K562 (cell line): ENCODE results near the gene NUP188. TPM values are rescaled to one million over a fixed set of nuclear protein-coding genes. Genes with fewer than 3 reads are reported as not detected.

Experiments
- ATAC-seq: fragments of 200-7000 bp; cut with Tn5 transposase; 3 replicates; pipeline ENCODE4 v1.9.1; 2020; ENCODE audit warnings: moderate library complexity
- BruUV-seq: library from RNA; stranded (reverse); fragments of 400-500 nt; replicated peaks from 2 replicates; lab custom pipeline; 2021; lab: Mats Ljungman, UMichigan
- CTCF ChIA-PET: fragments of 300-600 bp; formaldehyde crosslinking; extraction: SDS; loops from one replicate; lab custom pipeline; 2021; ENCODE audit warnings: low intra/inter-chr PET ratio; lab: Yijun Ruan, JAX
- POLR2A ChIA-PET: fragments of 300-600, 350-650 bp; sonication (Branson Sonifier 250); formaldehyde crosslinking; extraction: SDS; loops from one replicate; lab custom pipeline; 2021; ENCODE audit warnings: antibody characterized with exemption, inconsistent platforms; lab: Yijun Ruan, JAX
- DNase-seq, 4 experiments: peaks; one replicate each; pipeline versions ENCODE4 v3.0.0 to v3.0.0-alpha.2; 2011 to 2018; ENCODE audit warnings: low spot score in 3 of 4, mixed read lengths in 3 of 4; ENCODE audit errors: extremely low read depth in 1 of 4
- FAIRE-seq: peaks from 2 replicates; lab custom pipeline; 2011; peaks lifted over from hg19 to GRCh38; lab: Jason Lieb, UNC
- H2AFZ ChIP-seq: 2 replicates; pipeline ENCODE4 v1.6.0; 2011; ENCODE audit warnings: low read depth, low read length, control low read depth, inconsistent platforms
- H3K27ac ChIP-seq: fragments of 200-600 bp; 3 replicates; pipeline ENCODE4 v1.8.0; 2011; ENCODE audit warnings: low read depth, mild to moderate bottlenecking, control low read depth, inconsistent platforms, low read length, moderate library complexity, mixed read lengths; ENCODE audit errors: extremely low read depth
- H3K27me3 ChIP-seq, 2 experiments: fragments of 300-600 bp in 1 of 2; 2 replicates in 1 of 2; 3 replicates in 1 of 2; pipeline versions ENCODE4 v1.6.0 to v1.8.0; 2011; ENCODE audit warnings: inconsistent platforms in 2 of 2, low read length in 2 of 2, mild to moderate bottlenecking in 1 of 2, mixed read lengths in 1 of 2, moderate library complexity in 1 of 2; ENCODE audit not compliant: control insufficient read depth in 2 of 2, insufficient read depth in 2 of 2
- H3K36me3 ChIP-seq: fragments of 300-600 bp; 3 replicates; pipeline ENCODE4 v1.8.0; 2011; ENCODE audit warnings: mild to moderate bottlenecking, low read length, inconsistent platforms; ENCODE audit not compliant: control insufficient read depth, insufficient read depth
- H3K4me1 ChIP-seq, 2 experiments: fragments of 200-600 bp in 1 of 2; replicated peaks in 1 of 2; 2 replicates in 1 of 2; 3 replicates in 1 of 2; pipeline versions ENCODE4 v1.5.1 to v1.8.0; 2011; ENCODE audit warnings: inconsistent platforms in 2 of 2, low read length in 2 of 2, mild to moderate bottlenecking in 1 of 2, mixed read lengths in 1 of 2, moderate library complexity in 1 of 2; ENCODE audit not compliant: control insufficient read depth in 2 of 2, insufficient read depth in 2 of 2
- H3K4me2 ChIP-seq: 2 replicates; pipeline ENCODE4 v1.6.1; 2011; ENCODE audit warnings: low read length, control low read depth, inconsistent platforms, mixed read lengths; ENCODE audit not compliant: insufficient read depth
- H3K4me3 ChIP-seq: fragments of 200-600 bp; sonication (generic), shearing (Covaris generic); 2 replicates; pipeline ENCODE4 v1.5.1; 2016; ENCODE audit warnings: control low read depth, inconsistent platforms
- H3K79me2 ChIP-seq: fragments of 200-600 bp; 3 replicates; pipeline ENCODE4 v1.8.0; 2011; ENCODE audit warnings: low read length, inconsistent platforms; ENCODE audit not compliant: control insufficient read depth, insufficient read depth
- H3K9ac ChIP-seq, 2 experiments: 2 replicates each; pipeline versions ENCODE4 v1.6.0 to v1.6.1; 2011; ENCODE audit warnings: low read depth in 2 of 2, low read length in 2 of 2, control low read depth in 1 of 2, inconsistent platforms in 1 of 2, mild to moderate bottlenecking in 1 of 2, mixed read lengths in 1 of 2; ENCODE audit not compliant: insufficient read depth in 1 of 2
- H3K9me1 ChIP-seq: one replicate; pipeline ENCODE4 v1.6.0; 2011; ENCODE audit warnings: inconsistent platforms, mild to moderate bottlenecking, low read length, moderate library complexity; ENCODE audit not compliant: control insufficient read depth, insufficient read depth
- H3K9me3 ChIP-seq: replicated peaks from 2 replicates; pipeline ENCODE4 v1.5.1; 2011; ENCODE audit warnings: low read depth, low read length, inconsistent platforms; ENCODE audit not compliant: control insufficient read depth, insufficient read depth
- H4K20me1 ChIP-seq: replicated peaks from 2 replicates; pipeline ENCODE4 v1.6.1; 2011; ENCODE audit warnings: low read length, inconsistent platforms, mixed read lengths; ENCODE audit not compliant: control insufficient read depth, insufficient read depth
- ATF3 ChIP-seq, 2 experiments: fragments of 450-650 bp in 1 of 2; sonication (generic) in 1 of 2; formaldehyde crosslinking in 1 of 2; IDR thresholded peaks in 1 of 2; conservative IDR thresholded peaks in 1 of 2; 2 replicates each; pipeline versions ENCODE4 v1.6.1 to v1.8.1; 2016 to 2023; ENCODE audit warnings: mild to moderate bottlenecking in 2 of 2, moderate library complexity in 2 of 2, inconsistent platforms in 1 of 2, missing genetic modification reagents in 1 of 2
- CEBPB ChIP-seq: fragments of 450-650 bp; IDR thresholded peaks from 2 replicates; pipeline ENCODE4 v1.6.1; 2016; ENCODE audit warnings: missing genetic modification characterization, missing compliant biosample characterization
- HDGF ChIP-seq: fragments of 450-650 bp; IDR thresholded peaks from 2 replicates; pipeline ENCODE4 v1.6.1; 2016
- NKRF ChIP-seq: fragments of 450-650 bp; IDR thresholded peaks from 2 replicates; pipeline ENCODE4 v1.6.1; 2016; ENCODE audit warnings: borderline replicate concordance
- PKNOX1 ChIP-seq: fragments of 450-650 bp; IDR thresholded peaks from 2 replicates; pipeline ENCODE4 v1.6.1; 2016
- POLR2B ChIP-seq: fragments of 450-650 bp; IDR thresholded peaks from 2 replicates; pipeline ENCODE4 v1.6.1; 2018; ENCODE audit warnings: low read depth; ENCODE audit not compliant: partially characterized antibody
- RBFOX2 ChIP-seq: fragments of 200-400 bp; formaldehyde crosslinking; IDR thresholded peaks from 2 replicates; pipeline ENCODE4 v1.6.1; 2017; ENCODE audit warnings: low read depth, mild to moderate bottlenecking, low read length, moderate library complexity
- SMARCB1 ChIP-seq: IDR thresholded peaks from 2 replicates; pipeline ENCODE4 v1.6.1; 2011; ENCODE audit warnings: improper control_type of control experiment, low read depth; ENCODE audit not compliant: insufficient read length
- TAF15 ChIP-seq: fragments of 200-400 bp; formaldehyde crosslinking; IDR thresholded peaks from 2 replicates; pipeline ENCODE4 v1.6.1; 2017; ENCODE audit warnings: mild to moderate bottlenecking, low read depth, low read length, moderate library complexity
- WGBS: fragments of 100-300 bp; shearing (Covaris generic); methylation state at CpG from one replicate; pipeline ENCODE4 v1.1.6; 2016; ENCODE audit warnings: low coverage, mixed read lengths; ENCODE audit not compliant: insufficient coverage; ENCODE audit errors: missing lambda C conversion rate; 5-methylcytosine and 5-hydroxymethylcytosine counted together
- in situ Hi-C: fragments of 300-500 bp; cut with MboI; formaldehyde crosslinking; loops from 4 replicates; pipeline ENCODE4 v1.15.0; 2018; ENCODE audit warnings: inconsistent platforms, mixed read lengths
- intact Hi-C: fragments of 100-400 bp; cut with micrococcal nuclease; formaldehyde crosslinking; loops from 2 replicates; pipeline ENCODE4 v1.14.2; 2022
- polyA plus RNA-seq, 8 experiments: library from polyadenylated mRNA; depleted of rRNA in 4 of 8; stranded (reverse) in 5 of 8; unstranded in 3 of 8; fragments of >200 nt; fragmentation: Nextera tagmentation in 2 of 8; fragmentation: Illumina TruSeq in 1 of 8; extraction: Ambion mirVana in 2 of 8; extraction: Trizol in 1 of 8; gene quantifications; 2 replicates each; pipeline versions ENCODE4 v1.2.1 to v1.2.3, GENCODE V29; 2011 to 2014; ENCODE audit warnings: inconsistent platforms in 1 of 8, missing spikeins in 1 of 8
- total RNA-seq, 7 experiments: library from RNA; depleted of rRNA in 6 of 7; stranded (reverse); fragments of >200 nt in 6 of 7; fragmentation: Illumina TruSeq in 2 of 7; extraction: Trizol in 2 of 7; gene quantifications; 2 replicates each; pipeline versions ENCODE4 v1.2.1 to v1.2.3, GENCODE V29; 2011 to 2021; ENCODE audit warnings: low replicate concordance in 1 of 7

Gene NUP188
- total and polyA plus RNA-seq, 9 of the 15 experiments (the other 6 are each of a cell fraction or from before 2014, with no cell fraction given) = 11.7 to 135 (median 70.6) TPM

GRCh38 chr9:129021091-129021490 lies 73.6 kb downstream of the NUP188 start:
- peaks cover 26 to 43% of the 10 kb centered on the region in 2 experiments for H3K4me1 ChIP-seq
- ChIA-PET POLR2A (interaction anchor here (0.6 to 3.0 kb wide), 3 partner anchors 12 to 55 kb away, joined by 3 to 15 read pairs (median 4); no protein-coding TSS in a partner anchor), CTCF (no interaction called here)
- intact Hi-C loops = no loop called here
- H3K4me2 ChIP-seq = no peak overlapping the region
- DNase-seq (no peak), FAIRE-seq (no peak), ATAC-seq (no peak)
- H3K9me3 ChIP-seq = no peaks in the 10 kb centered on the region
- TF ChIP-seq PKNOX1 (no peak), ATF3 (IDR thresholded peaks at IDR 0.05) (no peak), ATF3 (CRISPR knock-in tag; conservative IDR thresholded peaks at IDR 0.05) (no peak), HDGF (no peak), POLR2B (no peak), TAF15 (no peak), NKRF (no peak), SMARCB1 (no peak), RBFOX2 (0 out of 2 replicates have a peak, but pooled peaks have one; percentile 17), CEBPB (tag) (peak; percentile 59; the same call in 1 of the 2 replicates)
- in situ Hi-C loops = no loop called here
- peak overlapping the region in 1 of 2 experiments; percentile 32; a peak in 2 of 4 replicates for H3K9ac ChIP-seq
- H3K4me3 ChIP-seq = no peak overlapping the region
- WGBS = 76% methylated on average over 8 of the region's 8 CpGs
- H3K27ac ChIP-seq = peak overlapping the region; percentile 54; the same call in 2 of the 3 replicates
- no peaks in the 10 kb centered on the region for H4K20me1 ChIP-seq
- peaks cover 31% of the 10 kb centered on the region; the same call in 1 of the 3 replicates for H3K36me3 ChIP-seq
- no peaks in the 10 kb centered on the region for H3K27me3 ChIP-seq
- no peak overlapping the region for H2AFZ ChIP-seq
- peaks cover 8% of the 10 kb centered on the region for H3K9me1 ChIP-seq
- peaks cover 43% of the 10 kb centered on the region for H3K79me2 ChIP-seq
- no TSS peak for BruUV-seq
